HG02981 (cell line): ENCODE measurements around the gene GRAMD2A.

Source experiments
- ATAC-seq: cut with Tn5 transposase; IDR thresholded peaks from one replicate; pipeline ENCODE4 v1.9.1; 2021; ENCODE audit warnings: mild to moderate bottlenecking, moderate library complexity; ENCODE audit not compliant: unreplicated experiment

The GRAMD2A gene

GRCh38 chr15:72139667-72140066, 57.9 kb downstream of the GRAMD2A start:
- no peak for ATAC-seq

- no peak for ATAC-seq
Measured at GRCh38 chr15:72136170-72137051, 61.2 kb downstream of the GRAMD2A start.

GRCh38 chr15:72135719-72136118, 61.9 kb downstream of the GRAMD2A start:
- ATAC-seq = no peak

GRCh38 chr15:72133211-72133610, 64.4 kb downstream of the GRAMD2A start:
- ATAC-seq = no peak

DNA sequence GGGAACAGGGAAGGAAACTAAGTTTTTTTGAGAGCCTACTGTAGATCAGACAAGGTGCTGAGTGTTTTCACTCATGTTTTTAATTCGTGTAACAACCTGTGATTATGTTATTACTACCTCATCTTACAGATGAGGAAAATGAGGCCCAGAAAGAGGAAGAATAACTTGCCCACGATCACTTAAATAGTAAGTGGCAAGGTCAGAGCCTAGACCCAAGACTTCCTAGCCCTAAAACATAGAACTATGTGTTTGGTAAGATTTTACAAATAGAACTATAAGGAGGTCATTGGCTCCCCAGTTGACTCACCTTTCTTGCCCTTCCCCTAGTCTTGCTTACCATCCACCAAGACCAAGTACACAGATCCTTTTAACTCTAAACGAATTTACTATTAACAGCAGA, 65.7 kb downstream of the GRAMD2A start:
- ATAC-seq = no peak

GRCh38 chr15:72130272-72130671, 67.3 kb downstream of the GRAMD2A start:
- no peak for ATAC-seq

GRCh38 chr15:72128359-72128758, 69.2 kb downstream of the GRAMD2A start:
- no peak for ATAC-seq

DNA sequence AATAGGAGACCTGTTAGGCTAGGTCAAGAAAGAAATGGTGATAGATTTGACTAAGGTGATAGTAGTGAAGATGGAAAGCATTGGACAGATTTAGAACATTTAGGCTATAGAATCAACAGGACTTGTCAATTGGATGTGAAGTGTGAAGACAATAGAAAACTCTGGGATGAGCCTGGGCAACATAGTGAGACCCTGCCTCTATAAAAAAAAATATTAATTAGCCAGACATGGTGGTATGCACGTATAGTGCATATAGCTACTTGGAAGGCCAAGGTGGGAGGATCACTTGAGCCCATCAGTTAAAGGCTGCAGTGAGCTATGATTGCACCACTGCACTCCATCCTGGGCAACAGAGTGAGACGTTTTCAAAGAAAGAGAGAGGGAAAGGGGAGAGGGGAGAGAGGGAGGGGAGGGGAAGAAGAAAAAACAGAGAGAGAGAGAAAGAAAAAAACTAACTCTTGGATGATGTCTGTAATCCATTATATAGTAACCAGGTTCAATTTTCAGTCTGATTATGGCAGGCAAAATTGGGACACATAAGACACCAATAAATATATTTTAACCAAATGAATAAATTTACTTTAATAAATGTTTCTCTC, 69.8 kb downstream of the GRAMD2A start:
- ATAC-seq = no peak

GRCh38 chr15:72124218-72124617, 73.4 kb downstream of the GRAMD2A start:
- ATAC-seq = no peak

DNA sequence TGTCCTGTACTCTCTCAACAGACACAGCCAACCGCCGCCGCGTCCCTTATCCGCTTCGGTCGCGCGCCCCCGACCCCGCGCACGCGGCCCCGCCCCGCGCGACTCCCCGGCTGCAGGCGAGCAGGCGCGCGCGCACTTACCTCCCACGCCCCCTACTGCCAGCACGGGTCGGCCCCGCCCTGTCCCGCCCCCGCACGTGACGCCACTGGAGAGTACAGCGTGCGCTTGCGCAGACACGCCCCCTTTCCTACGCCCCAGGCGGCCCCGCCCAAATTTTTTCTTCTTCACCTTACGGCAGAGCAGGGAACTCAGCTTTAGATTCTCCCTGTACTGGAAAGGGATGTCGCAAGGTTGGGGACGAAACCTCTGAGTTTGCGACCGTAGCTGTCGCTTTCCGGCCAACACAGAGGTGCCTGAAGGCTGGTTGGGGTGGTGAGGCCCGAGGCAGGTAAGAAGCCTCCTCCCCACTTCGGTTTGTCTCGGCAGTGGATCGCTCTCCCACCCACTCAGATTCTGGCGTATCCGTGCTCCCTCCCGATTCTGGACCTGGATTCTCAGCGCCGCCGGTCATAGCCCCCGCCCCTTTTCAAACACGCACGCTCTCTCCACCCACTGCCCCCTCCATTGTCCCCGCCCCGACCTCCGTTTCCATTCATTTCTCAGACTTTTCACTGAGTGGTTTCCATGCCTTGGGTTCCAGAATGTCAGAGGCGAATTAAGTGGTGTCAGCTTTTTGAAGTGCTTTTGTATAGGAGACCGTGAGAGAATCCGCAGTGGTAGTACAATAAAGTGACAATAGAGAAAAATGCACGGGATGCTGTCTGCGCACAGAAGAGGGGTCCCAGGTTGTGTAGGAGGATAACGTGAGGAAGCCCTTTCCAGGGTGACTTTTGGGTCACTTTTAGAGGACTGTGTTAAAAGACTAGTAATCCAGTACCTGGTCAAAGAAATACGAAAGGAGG, 79.3 kb downstream of the GRAMD2A start, which contains the start of the genes MYO9A and SENP8:
TSS of gene MYO9A (minus strand) at position 134 of the 962 bp plus-strand sequence. CDS start 71,587 bp downstream, outside the sequence.
TSS of gene SENP8 (plus strand) at position 387 of the 962 bp plus-strand sequence. CDS start 21,221 bp downstream, outside the sequence.
- ATAC-seq = peak; percentile 62

GRCh38 chr15:72117486-72118016, 80.0 kb downstream of the GRAMD2A start:
- ATAC-seq = peak; percentile 55

GRCh38 chr15:72116731-72117485, 80.7 kb downstream of the GRAMD2A start:
- peak; percentile 1 for ATAC-seq

DNA sequence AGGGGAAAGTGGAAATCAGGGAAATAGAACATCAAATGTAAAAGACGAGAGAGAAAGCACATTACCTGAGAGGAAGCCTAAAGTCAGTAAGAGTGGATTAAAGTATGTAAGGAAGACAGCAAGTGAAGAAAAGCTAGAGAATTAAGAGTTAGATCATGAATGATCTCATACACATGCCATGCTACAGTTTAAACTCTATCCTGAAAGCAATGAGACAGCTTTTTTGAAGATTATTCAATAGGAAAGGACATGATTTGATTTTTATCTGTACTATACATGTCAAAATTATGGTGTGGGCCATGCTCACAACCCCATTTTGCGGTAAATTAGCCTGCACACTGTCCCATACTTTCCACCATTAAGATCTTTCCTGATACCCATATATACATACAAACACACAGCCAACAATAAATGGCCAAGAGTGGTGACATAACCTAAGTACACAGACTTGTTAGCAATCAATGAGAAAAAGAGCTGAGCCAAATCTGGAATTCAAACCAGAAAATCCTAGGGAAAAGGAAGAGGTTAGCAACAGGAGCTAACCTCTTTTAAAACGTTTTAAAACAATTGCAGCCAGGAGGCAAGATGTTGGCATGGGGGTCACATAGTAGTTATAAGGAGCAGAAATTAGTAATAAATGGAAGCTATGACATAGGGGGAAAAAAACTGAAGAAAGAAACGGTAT, 84.1 kb downstream of the GRAMD2A start:
- no peak for ATAC-seq

GRCh38 chr15:72112805-72113204, 84.8 kb downstream of the GRAMD2A start:
- ATAC-seq = no peak

DNA sequence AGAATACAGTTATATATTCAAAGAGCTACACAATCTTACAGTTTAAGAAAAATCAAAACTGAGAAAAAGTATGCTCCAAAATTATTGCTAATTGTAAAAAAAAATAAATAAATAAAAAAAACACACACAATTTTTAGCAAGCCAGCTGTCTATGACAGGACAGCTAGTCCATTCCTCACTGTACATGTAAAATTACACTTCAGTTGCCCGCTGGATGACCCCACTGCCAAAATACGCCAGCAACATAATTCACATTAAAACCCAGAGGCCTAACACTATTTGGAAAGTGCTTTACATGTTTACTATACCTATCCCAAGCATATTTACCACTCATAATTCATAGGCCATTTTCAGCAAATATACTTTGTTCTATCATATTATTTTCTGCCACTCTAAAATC, 85.5 kb downstream of the GRAMD2A start:
- no peak for ATAC-seq

DNA sequence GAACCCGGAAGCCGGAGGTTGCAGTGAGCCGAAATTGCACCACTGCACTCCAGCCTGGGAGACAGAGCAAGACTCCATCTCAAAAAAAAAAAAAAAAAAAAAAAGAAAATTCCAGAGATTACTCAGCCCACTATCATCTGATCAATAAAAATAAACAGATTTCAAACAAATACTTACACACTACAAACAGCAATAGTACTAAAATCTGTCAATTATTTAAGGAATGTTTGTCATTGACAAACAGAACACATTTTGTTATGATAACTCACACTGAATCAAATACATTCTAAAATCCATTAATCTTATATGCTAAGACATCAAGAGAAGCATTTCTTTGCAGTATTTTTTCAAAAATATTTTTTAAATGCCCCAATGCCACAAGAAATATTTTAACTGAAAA, 87.2 kb downstream of the GRAMD2A start:
- no peak for ATAC-seq
